HG03520 (cell line): ENCODE data around the gene BACE2.

ENCODE experiments used
- ATAC-seq: cut with Tn5 transposase; IDR thresholded peaks from one replicate; pipeline ENCODE4 v1.9.1; 2021; ENCODE audit warnings: mild to moderate bottlenecking, moderate library complexity; ENCODE audit not compliant: unreplicated experiment

The BACE2 gene

DNA sequence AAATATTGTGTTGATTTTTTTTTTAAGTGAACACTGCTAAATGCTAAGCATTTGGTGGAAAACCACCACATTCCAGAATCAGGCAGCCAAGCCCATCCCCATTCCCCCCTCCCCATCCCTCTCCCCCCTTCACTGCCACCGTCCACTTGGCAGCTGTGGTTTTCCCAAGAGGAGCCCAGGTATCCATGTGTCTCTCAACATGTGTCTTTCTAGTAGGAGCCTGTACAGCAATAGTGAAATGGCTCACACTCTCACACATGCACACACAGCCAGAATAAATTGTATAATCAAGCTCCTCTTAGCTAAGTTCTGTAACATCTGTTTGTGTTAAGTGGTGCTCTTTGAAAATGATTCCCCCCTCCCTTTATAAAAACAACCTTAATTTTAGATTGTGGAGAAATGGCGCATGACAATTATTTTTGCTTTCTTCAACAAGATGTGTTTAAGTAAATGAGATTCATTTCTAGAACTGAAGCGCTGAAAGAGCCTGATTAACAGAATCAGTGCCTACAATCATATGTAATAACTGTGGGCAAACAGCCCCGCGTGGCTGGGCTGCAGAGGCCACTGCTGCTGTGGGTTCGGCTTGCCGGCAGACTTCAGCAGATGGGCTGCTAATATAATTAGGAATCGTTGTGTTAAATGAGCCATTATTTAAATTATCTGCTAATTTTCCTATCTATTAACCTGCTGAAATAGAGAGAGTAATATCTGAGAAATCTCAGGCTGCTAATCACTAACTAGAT lies 43.3 kb downstream of the BACE2 start:
- no peak for ATAC-seq

- no peak for ATAC-seq
These were observed 45.1 kb downstream of the BACE2 start for GRCh38 chr21:41213021-41213420.

GRCh38 chr21:41215856-41216408 lies 48.0 kb downstream of the BACE2 start:
- ATAC-seq, result no peak

GRCh38 chr21:41216486-41216885 lies 48.5 kb downstream of the BACE2 start:
- ATAC-seq, result no peak

DNA sequence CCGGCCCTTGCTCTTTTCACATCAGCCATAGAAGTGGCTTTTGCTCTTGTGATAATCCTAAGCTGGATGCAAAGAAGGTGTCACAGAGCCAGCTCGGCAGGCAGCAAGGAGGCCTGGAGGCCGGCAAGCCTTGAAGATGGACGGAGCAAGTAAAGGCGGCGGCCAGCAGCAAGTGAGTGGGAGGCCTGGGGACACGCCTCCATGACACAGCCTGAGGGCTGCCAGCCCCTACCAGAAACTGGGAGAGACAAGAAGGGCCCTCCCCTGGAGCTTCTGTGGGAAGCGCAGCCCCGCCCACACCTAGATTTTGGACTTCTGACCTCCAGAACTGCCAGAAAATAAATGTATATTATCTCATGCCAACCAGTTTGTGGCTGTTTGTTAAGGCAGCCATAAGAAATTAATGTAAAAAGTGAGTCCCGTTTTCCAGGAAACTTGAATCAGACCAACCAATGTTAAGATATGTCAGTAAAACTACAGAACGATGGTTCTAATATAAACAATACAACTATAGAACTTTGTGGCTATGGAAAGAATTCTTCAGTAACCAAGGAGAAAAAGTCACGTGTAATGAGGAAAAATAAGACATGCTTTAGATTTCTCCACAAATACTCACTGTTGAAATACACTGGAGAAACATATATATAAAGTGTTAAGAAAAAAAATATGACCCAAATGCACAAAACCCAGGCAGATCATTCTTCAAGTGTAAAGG lies 49.9 kb downstream of the BACE2 start:
- ATAC-seq, result no peak

DNA sequence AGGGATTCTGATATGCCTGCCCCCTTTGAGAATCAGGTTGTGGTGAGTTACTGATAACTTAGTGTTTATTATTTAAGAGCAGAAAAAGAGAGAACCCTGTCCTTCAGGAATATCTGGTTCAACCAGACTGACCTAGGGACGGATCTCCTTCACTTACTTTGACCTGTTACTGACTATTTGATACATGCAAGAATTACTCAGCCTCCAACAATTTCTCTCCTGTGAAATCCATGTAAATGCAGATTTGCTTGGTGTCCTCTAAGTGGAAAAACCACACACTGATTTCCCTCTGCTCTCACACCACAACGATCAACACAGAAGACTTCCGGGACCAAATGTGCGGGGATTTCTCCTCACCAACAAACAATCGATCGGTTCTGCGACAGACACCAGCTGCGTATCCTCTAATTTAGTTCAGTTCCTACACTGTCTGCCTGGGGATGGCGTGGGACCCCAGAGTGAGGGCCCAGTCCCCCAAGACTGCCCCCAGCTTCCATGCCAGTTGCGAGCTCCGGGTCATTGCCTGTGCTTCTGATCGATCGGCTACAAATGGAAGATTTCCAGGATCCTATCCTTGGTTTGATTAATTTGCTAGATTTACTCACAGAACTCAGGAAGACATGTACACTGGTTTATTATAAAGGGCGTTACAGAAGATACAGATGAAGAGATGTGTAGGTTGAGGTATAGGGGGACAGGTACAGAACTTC lies 51.7 kb downstream of the BACE2 start:
- no peak for ATAC-seq

- ATAC-seq, result no peak
These were observed 52.3 kb downstream of the BACE2 start for GRCh38 chr21:41220208-41220733.

- ATAC-seq, result no peak
These were observed 54.5 kb downstream of the BACE2 start for GRCh38 chr21:41222247-41223068.

- ATAC-seq, result no peak
These were observed 58.9 kb downstream of the BACE2 start for GRCh38 chr21:41226853-41227252.

GRCh38 chr21:41227357-41228005 lies 59.5 kb downstream of the BACE2 start:
- no peak for ATAC-seq

DNA sequence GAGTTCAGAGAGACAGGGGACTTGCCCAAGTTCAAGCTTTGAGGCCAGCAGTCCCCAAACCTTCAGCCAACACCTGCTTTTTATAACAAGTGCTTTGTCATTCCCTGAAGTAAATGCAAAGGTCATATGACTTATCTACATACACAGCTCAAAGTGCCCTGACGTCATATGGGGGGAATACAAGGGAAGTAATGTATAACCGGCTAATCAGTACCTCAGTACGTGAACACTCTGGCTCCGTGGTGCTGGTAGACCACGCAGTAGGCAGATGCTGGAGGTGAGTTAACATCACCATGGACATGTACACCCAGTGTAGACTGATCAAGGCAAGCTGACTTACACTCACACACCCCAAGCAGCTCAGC lies 60.0 kb downstream of the BACE2 start:
- no peak for ATAC-seq

- no peak for ATAC-seq
These were observed 60.5 kb downstream of the BACE2 start for GRCh38 chr21:41228492-41228891.

DNA sequence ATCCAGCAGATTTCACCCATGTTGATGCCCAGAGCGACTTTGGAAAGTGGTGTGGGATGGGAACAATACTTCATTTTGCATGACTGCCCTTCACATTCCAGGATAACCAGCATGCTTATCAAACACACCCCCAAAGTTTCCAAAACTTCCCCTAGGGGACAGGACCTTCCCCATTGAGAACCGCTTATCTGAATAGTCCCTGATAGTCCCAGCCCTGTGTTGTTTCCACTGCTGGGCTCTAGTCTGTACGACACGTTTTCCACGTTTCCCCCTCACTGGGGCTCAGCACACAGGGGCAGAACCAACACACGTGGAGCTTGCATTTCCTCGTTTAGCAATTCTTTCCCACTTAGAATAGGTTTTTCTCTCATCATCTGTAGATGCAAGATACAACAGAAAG lies 61.0 kb downstream of the BACE2 start:
- ATAC-seq, result no peak

DNA sequence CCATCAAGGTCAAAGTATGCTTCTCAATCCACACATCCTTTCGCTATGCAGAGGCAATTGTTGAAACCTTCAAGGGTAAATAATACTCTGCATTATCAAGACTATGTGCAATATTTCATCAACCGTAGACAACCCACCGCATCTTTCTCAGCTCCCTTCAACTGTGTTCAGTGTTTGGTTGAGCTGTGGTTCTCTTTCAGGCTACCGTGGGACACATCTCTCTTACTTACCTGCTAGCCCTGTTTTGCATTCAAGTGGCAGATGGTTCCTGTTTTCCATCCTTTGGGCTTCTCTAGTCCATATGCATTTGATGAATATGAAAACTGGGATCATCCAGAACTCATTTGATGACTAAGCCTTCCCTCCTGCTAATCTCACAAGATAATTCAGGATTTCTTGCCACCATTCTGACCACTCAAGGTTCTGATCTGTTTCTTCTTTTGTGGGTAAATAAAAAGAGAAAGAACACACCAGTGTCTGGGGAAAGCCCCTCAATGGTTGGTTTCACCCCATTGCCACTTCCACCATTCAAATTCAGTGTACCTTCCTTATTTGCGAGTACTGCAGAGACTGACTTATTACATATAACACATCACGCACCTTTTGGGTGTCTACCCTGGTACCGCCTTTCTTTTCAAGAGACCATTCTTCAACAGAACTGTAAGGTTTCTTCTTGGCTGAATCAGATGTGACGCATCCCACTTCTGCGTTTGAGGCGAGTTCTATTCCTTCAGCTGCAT lies 61.7 kb downstream of the BACE2 start:
- ATAC-seq, result no peak

DNA sequence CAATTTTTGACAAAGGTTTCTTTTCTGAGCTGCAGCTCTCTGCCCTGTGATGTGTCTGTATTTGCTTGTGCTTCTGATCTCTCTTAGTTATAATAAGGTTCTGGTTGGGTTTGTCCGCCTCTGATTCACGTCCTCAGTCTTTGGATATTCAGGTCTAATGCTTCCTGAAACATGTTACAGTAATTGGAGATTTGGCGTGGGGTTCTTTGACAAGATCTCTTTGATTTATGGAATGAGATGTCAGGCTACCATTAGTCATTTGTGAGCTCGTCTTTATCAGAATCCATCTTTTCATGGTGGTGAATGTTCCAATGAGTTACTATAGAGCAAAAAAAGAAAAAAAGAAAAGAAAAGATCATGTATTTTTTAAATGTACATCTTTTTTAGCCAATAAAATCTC lies 62.5 kb downstream of the BACE2 start:
- no peak for ATAC-seq

GRCh38 chr21:41231060-41231459 lies 63.1 kb downstream of the BACE2 start:
- ATAC-seq, result no peak

- no peak for ATAC-seq
These were observed 64.1 kb downstream of the BACE2 start for GRCh38 chr21:41232013-41232412.

- no peak for ATAC-seq
These were observed 66.0 kb downstream of the BACE2 start for GRCh38 chr21:41233916-41234315.

DNA sequence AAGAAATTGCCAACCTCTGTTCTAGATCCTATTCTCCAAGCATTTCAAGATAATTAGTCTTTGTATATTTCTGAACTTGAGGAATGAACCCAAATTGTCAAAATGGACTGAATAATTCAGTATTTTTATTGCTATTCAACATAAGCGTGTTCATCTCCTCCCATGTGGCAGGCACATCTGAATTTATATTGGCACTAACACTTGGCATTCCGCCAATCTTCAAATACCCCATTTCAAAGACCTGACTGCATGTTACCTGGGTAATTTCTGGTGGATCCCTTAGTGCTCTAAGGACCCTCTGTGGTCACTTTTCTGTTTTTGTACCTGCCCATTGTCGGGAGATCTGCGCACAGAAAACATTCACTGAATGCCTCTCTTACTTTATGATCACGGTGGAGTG lies 66.6 kb downstream of the BACE2 start:
- no peak for ATAC-seq
